GM19468 (cell line): ENCODE data around the gene KLHL41.

Experiments used
- ATAC-seq: cut with Tn5 transposase; IDR thresholded peaks from one replicate; pipeline ENCODE4 v1.9.1; 2021; ENCODE audit warnings: mild to moderate bottlenecking, moderate library complexity, moderate number of reproducible peaks; ENCODE audit not compliant: unreplicated experiment; ENCODE audit errors: extremely low read depth

The KLHL41 gene

GRCh38 chr2:169509298-169509885 lies at the start of gene KLHL41:
TSS of gene KLHL41 (plus strand) at chr2:169509702. CDS start at chr2:169509779, 77 bp downstream.
- no peak for ATAC-seq

DNA sequence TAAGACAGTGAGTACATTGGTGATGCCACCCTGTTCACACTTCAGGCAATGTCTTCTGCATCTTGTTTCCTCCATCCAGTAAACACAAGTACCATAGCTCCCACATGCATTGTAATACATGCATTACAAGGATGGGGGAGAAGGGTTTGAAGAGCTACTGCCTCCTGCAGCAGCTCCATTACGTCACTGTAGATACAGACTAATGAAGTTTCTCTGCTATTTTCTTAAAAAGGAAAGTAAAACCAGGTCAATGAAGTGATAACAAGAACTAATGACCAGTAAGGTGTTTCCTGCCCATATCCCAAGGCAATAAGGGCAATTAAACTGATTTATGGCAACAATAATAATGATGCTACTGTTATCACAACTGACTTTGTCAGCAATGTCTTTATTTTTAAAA lies 48.4 kb upstream of the KLHL41 start:
- no peak for ATAC-seq

GRCh38 chr2:169462896-169463695 lies 46.4 kb upstream of the KLHL41 start:
- no peak for ATAC-seq

DNA sequence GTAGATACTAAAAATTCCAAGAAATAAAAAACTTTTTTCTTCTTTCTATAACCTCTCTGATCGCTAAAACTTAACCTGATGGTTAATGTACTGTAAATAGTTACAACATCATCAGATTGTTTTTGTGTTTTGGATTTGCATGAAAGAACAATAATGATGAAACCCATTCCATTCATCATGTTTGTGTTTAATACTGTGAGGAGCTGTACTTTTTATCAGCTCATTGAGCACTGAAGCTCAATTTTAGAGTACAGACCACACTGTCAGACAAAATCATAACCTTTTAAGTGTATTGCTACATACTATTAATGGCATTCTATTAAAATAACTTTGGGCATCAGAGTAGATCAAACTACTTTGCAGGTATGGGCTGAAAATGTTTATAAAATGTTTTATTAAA lies 45.0 kb upstream of the KLHL41 start:
- no peak for ATAC-seq

- no peak for ATAC-seq
These were observed 44.6 kb upstream of the KLHL41 start for GRCh38 chr2:169464882-169465281.

GRCh38 chr2:169468841-169469240 lies 40.7 kb upstream of the KLHL41 start:
- no peak for ATAC-seq

DNA sequence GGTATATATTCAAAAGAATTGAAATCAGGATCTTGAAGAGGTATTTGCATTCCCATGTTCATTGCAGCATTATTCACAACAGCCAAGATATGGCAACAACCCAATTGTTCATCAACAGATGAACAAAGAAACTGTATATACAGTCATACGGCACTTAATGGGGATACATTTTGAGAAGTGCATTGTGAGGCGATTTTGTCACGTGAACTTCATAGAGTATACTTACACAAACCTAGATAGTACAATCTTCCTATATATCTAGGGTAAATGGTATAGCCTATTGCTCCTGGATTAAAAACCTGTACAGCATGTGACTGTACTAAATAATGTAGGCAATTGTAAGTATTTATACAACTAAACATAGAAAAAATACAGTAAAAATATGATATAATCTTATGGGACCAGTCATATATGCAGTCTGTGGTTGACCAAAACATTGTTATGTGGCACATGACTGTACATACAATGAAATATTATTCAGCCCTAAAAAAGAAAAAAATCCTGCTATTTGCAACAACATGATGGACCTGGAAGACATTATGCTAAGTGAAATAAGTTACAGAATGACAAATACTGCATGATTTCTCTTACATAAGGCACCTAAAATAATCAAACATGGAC lies 39.4 kb upstream of the KLHL41 start:
- no peak for ATAC-seq

DNA sequence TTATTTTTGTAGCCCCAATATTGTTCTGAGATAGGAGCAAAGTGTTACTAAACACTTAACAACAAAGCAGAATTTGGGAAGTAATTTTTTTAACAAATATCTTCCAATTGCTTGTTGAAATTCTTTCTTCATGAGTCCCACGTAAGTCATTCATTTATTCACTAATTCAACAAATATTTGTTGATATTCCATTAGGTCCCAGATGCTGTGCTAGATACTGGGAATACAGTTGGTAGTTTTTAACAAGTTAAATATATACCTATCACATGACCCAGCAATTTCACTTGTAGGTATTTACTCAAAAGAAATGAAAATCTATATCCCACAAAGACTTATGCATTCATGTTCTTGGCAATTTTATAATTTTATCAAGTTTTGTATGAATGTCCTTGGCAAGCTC lies 37.3 kb upstream of the KLHL41 start:
- ATAC-seq, result no peak

- no peak for ATAC-seq
These were observed 33.0 kb upstream of the KLHL41 start for GRCh38 chr2:169476459-169476858.

GRCh38 chr2:169478339-169478738 lies 31.2 kb upstream of the KLHL41 start:
- no peak for ATAC-seq

DNA sequence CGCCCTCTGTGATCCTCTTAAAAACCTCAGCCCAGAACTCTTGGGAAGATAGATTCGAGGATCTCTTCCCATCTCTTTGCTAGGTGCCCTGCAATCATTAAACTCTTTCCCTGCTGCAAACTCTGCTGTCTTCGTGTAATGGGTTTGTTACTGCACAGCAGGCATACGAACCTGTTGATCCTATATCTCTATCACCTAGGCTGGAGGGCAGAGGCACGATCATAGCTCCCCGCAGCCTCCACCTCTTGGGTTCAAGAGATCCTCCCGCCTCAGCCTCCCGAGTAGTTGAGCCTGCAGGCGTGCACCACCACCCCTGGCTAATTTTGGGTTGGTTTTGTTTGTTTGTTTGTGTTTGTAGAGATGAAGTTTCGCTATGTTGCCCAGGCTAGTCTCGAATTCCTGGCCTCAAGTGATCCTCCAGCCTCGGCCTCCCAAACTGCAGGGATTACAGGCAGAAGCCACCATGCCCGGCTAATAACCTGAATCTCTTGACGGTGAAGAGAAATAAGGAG lies 30.7 kb upstream of the KLHL41 start:
- ATAC-seq, result no peak

- peak; percentile 87 for ATAC-seq
These were observed 30.0 kb upstream of the KLHL41 start, which contains the start of gene BBS5 for GRCh38 chr2:169479257-169480078. TSS of gene BBS5 (plus strand) at chr2:169479494. CDS start at chr2:169479554, 60 bp downstream.

DNA sequence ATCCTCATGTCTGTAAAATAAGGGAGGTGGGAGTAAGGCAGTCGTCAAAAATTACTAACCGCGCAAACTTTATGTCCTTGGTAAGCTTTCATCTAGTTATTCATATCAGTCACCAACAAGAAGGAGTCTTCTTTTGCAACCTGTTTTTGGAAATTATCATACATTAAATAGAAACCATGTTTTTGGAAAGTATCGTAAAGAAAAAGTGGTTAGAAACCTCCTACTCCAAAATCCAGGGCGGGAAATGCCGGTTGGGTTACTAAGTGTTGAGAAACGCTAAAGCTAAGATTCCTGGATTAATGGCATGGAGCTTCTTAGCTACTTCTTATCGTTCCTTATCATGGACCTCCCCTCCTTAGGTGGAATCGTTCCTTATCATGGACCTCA lies 29.4 kb upstream of the KLHL41 start:
- ATAC-seq, result no peak

- no peak for ATAC-seq
These were observed 23.8 kb upstream of the KLHL41 start for GRCh38 chr2:169485650-169486138.

DNA sequence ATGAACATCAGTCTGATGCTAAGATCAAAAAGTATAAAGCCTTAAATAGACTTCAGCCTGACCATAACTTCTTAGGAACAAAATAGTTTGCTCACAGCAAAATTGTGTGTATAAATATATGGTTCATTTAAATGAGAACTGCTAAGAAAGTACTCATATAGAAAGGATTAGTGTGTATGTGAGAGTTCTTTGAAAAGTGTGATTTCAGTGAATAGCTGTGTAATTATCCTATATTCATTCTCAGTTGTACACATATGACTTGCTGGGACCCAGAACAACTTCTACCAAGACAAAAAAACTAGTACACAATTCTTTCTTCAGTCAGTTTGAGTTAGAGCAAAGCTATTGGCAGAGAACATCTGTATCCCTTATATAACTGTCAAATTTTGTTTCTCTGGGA lies 23.0 kb upstream of the KLHL41 start:
- no peak for ATAC-seq

GRCh38 chr2:169490834-169491233 lies 18.7 kb upstream of the KLHL41 start:
- no peak for ATAC-seq

- ATAC-seq, result no peak
These were observed 18.1 kb upstream of the KLHL41 start for GRCh38 chr2:169491378-169491777.

- no peak for ATAC-seq
These were observed 16.1 kb upstream of the KLHL41 start for GRCh38 chr2:169493360-169493759.

DNA sequence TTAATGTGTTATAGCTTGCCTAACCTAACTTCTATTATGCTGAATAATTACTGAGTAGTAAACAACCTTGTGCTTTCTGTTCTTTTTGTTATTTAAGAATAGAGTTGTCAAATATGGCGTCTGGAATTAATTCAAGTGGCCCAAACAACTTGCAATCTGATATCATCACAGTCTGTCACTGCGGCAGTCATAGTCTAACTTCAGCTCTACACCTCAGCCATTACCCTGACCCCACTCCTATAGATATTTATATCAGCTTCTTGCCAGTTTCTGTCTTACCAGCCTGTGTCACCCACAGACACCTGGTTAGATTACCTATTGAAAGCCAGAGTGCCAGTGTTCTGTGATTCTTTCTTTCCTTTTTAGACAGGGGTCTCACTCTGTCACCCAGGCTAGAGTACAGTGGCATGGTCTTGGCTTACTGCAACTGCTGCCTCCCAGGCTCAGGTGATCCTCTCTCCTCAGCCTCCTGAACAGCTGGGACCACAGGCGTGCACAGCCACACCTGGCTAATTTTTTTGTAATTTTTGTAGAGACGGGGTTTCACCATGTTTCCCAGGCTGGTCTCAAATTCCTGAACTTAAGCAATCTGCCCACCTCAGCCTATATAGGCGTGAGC lies 14.1 kb upstream of the KLHL41 start:
- no peak for ATAC-seq

GRCh38 chr2:169504651-169505050 lies 4.9 kb upstream of the KLHL41 start:
- no peak for ATAC-seq
